ENCODE measurements around the gene HHATL. TPM values are rescaled to one million over a fixed set of nuclear protein-coding genes. Genes with fewer than 3 reads are reported as not detected.

The HHATL gene
- total RNA-seq, 1 experiment from 2014 or later: not detected

DNA sequence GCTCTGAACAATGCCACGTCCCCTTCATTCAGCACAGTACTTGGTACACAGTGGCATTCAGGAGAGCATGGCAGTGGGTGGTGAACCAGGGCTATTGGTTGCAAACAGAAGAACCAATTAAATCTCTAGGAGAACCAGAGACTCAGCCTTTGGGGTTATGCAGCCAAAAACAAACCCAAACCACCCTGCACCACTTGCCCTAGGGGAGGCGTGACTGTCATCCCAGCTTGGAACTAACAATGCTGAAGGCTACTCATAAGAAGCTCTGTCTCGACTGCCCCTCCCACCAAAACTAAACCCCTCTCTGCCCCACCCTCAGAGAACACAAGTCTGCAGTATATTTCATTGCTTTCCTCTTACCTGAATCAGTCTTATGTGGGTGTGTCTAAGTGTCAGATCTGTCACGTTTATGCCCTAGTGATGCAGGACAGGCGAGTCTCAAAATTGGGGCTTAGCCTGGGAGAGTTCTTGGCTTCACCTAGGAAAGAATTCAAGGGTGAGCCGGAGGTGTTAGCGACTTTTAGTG, 32.5 kb downstream of the HHATL start:
- Histone ChIP-seq H3K9me3 (ENCODE audit: low read depth, low read length, poor library complexity, severe bottlenecking) (no peaks in the 10 kb centered on the region), H3K4me3 (ENCODE audit: low read depth, low read length, poor library complexity, severe bottlenecking) (no peak overlapping the region), H3K27ac (ENCODE audit: low read depth, low read length, poor library complexity, severe bottlenecking) (no peak overlapping the region), H3K36me3 (ENCODE audit: insufficient read depth, low read length, poor library complexity, severe bottlenecking) (no peaks in the 10 kb centered on the region), H3K4me1 (ENCODE audit: insufficient read depth, low read length, poor library complexity, severe bottlenecking) (no peaks in the 10 kb centered on the region), H3K27me3 (replicated peaks; ENCODE audit: insufficient read depth, low read depth, low read length, poor library complexity) (no peaks in the 10 kb centered on the region)
- no TSS peak for BruUV-seq (replicated peaks)
- TF ChIP-seq EZH2 (IDR thresholded peaks at IDR 0.05; ENCODE audit: borderline replicate concordance, low read depth, low read length, poor library complexity, severe bottlenecking): no peak
- TF ChIP-seq, protein P1, sequence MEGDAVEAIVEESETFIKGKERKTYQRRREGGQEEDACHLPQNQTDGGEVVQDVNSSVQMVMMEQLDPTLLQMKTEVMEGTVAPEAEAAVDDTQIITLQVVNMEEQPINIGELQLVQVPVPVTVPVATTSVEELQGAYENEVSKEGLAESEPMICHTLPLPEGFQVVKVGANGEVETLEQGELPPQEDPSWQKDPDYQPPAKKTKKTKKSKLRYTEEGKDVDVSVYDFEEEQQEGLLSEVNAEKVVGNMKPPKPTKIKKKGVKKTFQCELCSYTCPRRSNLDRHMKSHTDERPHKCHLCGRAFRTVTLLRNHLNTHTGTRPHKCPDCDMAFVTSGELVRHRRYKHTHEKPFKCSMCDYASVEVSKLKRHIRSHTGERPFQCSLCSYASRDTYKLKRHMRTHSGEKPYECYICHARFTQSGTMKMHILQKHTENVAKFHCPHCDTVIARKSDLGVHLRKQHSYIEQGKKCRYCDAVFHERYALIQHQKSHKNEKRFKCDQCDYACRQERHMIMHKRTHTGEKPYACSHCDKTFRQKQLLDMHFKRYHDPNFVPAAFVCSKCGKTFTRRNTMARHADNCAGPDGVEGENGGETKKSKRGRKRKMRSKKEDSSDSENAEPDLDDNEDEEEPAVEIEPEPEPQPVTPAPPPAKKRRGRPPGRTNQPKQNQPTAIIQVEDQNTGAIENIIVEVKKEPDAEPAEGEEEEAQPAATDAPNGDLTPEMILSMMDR (conservative IDR thresholded peaks at IDR 0.05; ENCODE audit: low read depth, low read length): no peak
- POLR2A ChIA-PET (ENCODE audit: low non-redundant PET): no interaction called here
- intact Hi-C loops (cut with micrococcal nuclease; ENCODE audit: unreplicated experiment): no loop called here
- DNase-seq (ENCODE audit: low spot score): no peak
- CTCF ChIA-PET: no interaction called here

DNA sequence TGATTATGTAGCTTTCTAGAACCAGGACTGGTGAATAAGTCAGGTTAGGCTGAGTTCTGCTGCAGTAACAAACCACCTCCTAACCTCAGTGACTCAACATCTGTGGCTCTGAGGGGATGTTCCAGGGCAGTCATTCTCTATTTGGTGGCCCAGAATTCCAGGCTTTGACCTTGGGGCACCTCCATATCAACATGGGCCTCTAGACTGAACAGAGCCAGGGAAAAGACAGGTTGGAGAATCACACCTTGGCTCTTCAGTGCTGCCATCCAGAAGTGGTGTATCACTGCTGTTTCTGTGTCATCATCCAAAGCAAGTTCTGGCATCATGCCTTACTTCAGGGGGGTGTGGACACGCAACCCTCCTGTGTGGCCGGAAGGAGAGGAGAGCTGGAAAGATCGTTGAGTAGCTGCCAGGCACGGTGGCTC, 33.8 kb downstream of the HHATL start:
- Histone ChIP-seq H3K4me1 (ENCODE audit: insufficient read depth, low read length, poor library complexity, severe bottlenecking) (no peaks in the 10 kb centered on the region), H3K27ac (ENCODE audit: low read depth, low read length, poor library complexity, severe bottlenecking) (no peak overlapping the region), H3K4me3 (ENCODE audit: low read depth, low read length, poor library complexity, severe bottlenecking) (no peak overlapping the region), H3K9me3 (ENCODE audit: low read depth, low read length, poor library complexity, severe bottlenecking) (no peaks in the 10 kb centered on the region), H3K27me3 (replicated peaks; ENCODE audit: insufficient read depth, low read depth, low read length, poor library complexity) (no peaks in the 10 kb centered on the region), H3K36me3 (ENCODE audit: insufficient read depth, low read length, poor library complexity, severe bottlenecking) (no peaks in the 10 kb centered on the region)
- TF ChIP-seq EZH2 (IDR thresholded peaks at IDR 0.05; ENCODE audit: borderline replicate concordance, low read depth, low read length, poor library complexity, severe bottlenecking): no peak
- TF ChIP-seq, protein P1 (conservative IDR thresholded peaks at IDR 0.05; ENCODE audit: low read depth, low read length): no peak
- ChIA-PET POLR2A (ENCODE audit: low non-redundant PET) (no interaction called here), CTCF (no interaction called here)
- intact Hi-C loops (cut with micrococcal nuclease; ENCODE audit: unreplicated experiment): no loop called here
- DNase-seq (ENCODE audit: low spot score): no peak
- BruUV-seq (replicated peaks): no TSS peak

GRCh38 chr3:42668413-42668760, 34.2 kb downstream of the HHATL start:
- intact Hi-C loops (cut with micrococcal nuclease; ENCODE audit: unreplicated experiment): no loop called here
- Histone ChIP-seq H3K27ac (ENCODE audit: low read depth, low read length, poor library complexity, severe bottlenecking) (no peak overlapping the region), H3K4me3 (ENCODE audit: low read depth, low read length, poor library complexity, severe bottlenecking) (no peak overlapping the region), H3K9me3 (ENCODE audit: low read depth, low read length, poor library complexity, severe bottlenecking) (no peaks in the 10 kb centered on the region), H3K4me1 (ENCODE audit: insufficient read depth, low read length, poor library complexity, severe bottlenecking) (no peaks in the 10 kb centered on the region), H3K36me3 (ENCODE audit: insufficient read depth, low read length, poor library complexity, severe bottlenecking) (no peaks in the 10 kb centered on the region), H3K27me3 (replicated peaks; ENCODE audit: insufficient read depth, low read depth, low read length, poor library complexity) (no peaks in the 10 kb centered on the region)
- BruUV-seq (replicated peaks): no TSS peak
- no peak for DNase-seq (ENCODE audit: low spot score)
- POLR2A ChIA-PET (ENCODE audit: low non-redundant PET): no interaction called here
- TF ChIP-seq EZH2 (IDR thresholded peaks at IDR 0.05; ENCODE audit: borderline replicate concordance, low read depth, low read length, poor library complexity, severe bottlenecking): no peak
- TF ChIP-seq, protein P1 (conservative IDR thresholded peaks at IDR 0.05; ENCODE audit: low read depth, low read length): no peak
- CTCF ChIA-PET: no interaction called here
